ENCODE results near the gene LYSET.
"Not testable (repeated sequence)": the region's sequence is repeated elsewhere in the genome, so short reads cannot be mapped to it uniquely, and the experiment has no call there.

Gene LYSET

GRCh38 chr14:93184391-93185348, at the start of gene LYSET, which contains the start of gene MOAP1:
TSS of gene LYSET (plus strand) at chr14:93185317. CDS start at chr14:93185406, 89 bp downstream.
TSS of gene MOAP1 (minus strand) at chr14:93184897. CDS start at chr14:93184242, 655 bp downstream.
- peak; percentile 64 for DNase-seq

- no peak for DNase-seq
These were observed 49.7 kb upstream of the LYSET start for GRCh38 chr14:93135399-93135798.

- no peak for DNase-seq
These were observed 49.1 kb upstream of the LYSET start for GRCh38 chr14:93136009-93136408.

- not testable (repeated sequence) for DNase-seq
These were observed 48.6 kb upstream of the LYSET start for GRCh38 chr14:93136508-93136907.

- peak; percentile 51 for DNase-seq
These were observed 47.3 kb upstream of the LYSET start for GRCh38 chr14:93137864-93138263.

- no peak for DNase-seq
These were observed 42.1 kb upstream of the LYSET start for GRCh38 chr14:93142854-93143652.

GRCh38 chr14:93146119-93146518, 39.0 kb upstream of the LYSET start:
- no peak for DNase-seq

GRCh38 chr14:93148979-93149378, 36.1 kb upstream of the LYSET start:
- DNase-seq = no peak

GRCh38 chr14:93150227-93151208, 34.6 kb upstream of the LYSET start:
- no peak for DNase-seq

- DNase-seq = no peak
These were observed 32.0 kb upstream of the LYSET start for GRCh38 chr14:93153121-93153520.

- DNase-seq = no peak
These were observed 29.4 kb upstream of the LYSET start for GRCh38 chr14:93155667-93156066.

- no peak for DNase-seq
These were observed 28.3 kb upstream of the LYSET start for GRCh38 chr14:93156693-93157369.

GRCh38 chr14:93158349-93158748, 26.8 kb upstream of the LYSET start:
- DNase-seq = not testable (repeated sequence)

- DNase-seq = not testable (repeated sequence)
These were observed 25.3 kb upstream of the LYSET start for GRCh38 chr14:93159625-93160352.

- no peak for DNase-seq
These were observed 24.7 kb upstream of the LYSET start for GRCh38 chr14:93160353-93160801.

- no peak for DNase-seq
These were observed 23.6 kb upstream of the LYSET start for GRCh38 chr14:93161411-93161940.

GRCh38 chr14:93163564-93163963, 21.6 kb upstream of the LYSET start:
- no peak for DNase-seq

GRCh38 chr14:93165271-93166265, 19.5 kb upstream of the LYSET start:
- not testable (repeated sequence) for DNase-seq

- not testable (repeated sequence) for DNase-seq
These were observed 16.5 kb upstream of the LYSET start for GRCh38 chr14:93168610-93169009.
